IPS-11a (cell line): Measurements from ENCODE around the gene TGOLN2.
"Not testable (repeated sequence)": the region's sequence is repeated elsewhere in the genome, so short reads cannot be mapped to it uniquely, and the experiment has no call there.

Experiments
- H3K4me3 ChIP-seq: one replicate; pipeline ENCODE4 v1.5.1; 2013; ENCODE audit warnings: low read depth, low read length, control low read depth

The TGOLN2 gene

DNA sequence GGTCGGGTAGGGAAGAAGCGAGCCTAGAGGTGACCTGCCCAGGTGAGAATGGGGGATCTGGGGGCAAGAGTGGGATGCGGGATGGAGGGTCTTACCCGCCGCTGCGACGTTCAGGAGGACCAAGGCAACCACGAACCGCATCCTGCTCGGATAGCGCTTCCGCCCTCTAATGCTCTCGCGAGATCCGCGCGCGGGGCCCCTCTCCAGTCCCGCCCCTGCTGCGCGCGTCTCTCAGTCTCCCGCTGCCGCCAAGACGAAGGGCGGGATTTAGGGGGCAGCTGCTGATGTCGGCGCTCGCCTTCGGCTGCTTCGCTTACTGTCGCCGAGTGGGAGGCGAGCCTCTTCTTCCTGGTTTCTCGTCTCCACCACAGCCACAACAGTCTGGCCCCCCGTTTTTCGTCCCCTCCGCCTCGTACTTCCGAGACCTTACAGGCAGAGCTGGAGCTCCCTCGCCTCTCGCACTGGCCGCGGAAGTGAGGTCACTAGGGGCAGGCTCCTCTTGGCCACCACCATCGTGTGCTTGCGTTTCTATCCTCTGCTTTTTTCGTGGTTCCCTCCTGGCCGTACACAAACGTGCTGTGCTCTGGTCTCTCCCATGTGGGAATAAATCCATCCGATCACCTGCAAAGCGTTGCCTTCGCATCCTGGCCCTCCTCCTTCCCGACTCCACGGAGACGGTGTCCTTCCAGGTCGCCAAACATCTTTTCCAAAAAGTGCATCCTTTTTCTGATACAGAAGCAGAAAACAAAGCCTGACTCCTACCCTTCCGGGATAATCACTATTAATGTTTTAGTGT is at the start of gene TGOLN2:
Gene TGOLN2, minus strand, starts transcription at position 168 of the 796 bp plus-strand sequence. Its CDS starts 27 bp downstream, at position 141.
- peak within 1 kb of the TSS; percentile 94 for H3K4me3 ChIP-seq

DNA sequence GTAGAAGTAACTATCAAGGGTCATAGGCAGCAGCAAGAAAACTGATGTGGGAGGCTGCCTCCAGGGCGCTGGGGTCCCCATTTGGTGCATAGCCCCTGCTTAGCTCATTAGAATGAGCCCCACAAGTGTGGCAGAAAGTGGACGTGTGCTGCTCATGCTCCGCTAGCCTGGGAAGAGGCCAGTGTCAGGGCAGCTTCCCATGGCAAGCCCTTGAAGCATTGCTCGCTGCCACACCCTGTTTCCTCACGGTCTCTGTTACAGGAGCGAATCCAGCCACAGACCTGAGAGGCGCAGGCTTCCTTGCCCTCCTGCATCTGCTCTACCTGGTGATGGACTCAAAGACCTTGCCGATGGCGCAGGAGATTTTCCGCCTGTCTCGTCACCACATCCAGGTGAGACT is 49.3 kb upstream of the TGOLN2 start:
- no peak overlapping the region for H3K4me3 ChIP-seq

DNA sequence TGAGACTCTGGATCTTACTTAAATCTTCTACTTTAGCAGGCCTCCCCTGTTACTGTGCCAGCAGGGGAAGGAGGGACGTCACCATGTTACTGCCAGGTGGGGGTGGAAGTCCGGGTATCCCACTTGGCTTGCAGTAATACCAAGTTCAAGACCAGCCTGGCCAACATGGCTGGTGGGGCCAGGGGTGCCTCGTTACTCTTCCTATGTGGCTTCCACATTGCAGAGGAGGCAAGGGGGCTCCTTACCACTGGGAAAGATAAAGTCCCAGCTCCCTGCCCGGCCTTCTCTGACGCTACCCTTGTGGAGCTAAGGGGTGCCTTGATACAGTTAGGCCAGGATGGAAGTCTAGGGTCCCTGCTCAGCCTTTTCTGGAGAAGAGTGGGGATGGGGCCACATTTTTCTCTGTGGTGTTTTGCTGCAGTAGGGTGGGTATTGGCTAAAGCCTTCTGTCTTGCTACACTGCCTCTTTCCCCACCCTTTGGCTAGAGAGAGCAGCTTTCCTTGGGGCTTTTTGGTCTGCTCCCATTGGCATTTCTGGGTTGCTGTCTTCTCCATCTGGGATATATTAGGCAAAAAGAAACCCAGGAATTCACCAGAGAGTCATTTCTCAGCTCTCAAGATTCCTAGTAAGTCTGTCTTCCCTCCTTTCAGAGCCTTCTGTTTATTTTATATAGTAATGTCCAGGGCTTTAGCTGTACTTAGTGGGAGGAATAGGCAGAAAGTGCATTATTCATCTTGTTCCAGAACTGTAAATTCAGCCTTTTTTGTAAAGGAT is 48.7 kb upstream of the TGOLN2 start:
- H3K4me3 ChIP-seq = no peak overlapping the region

DNA sequence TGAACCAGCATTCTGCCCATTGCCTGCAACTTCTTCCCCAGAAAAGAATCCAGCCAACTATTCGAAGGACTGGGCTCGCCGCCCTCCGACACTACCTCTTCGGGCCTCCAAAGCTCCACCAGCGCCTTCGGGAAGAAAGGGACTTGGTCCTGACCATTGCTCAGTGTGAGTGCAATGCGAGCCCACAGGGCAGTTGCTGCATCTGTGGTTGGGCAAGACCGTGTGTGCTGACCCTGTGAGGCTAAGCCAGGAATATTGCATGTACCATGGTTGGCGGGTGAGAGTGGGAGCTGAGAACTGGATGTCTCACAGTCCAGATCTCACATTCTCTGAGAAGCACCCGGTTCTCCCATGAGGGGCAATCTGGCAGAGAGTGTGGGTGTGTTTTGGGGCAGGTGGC is 43.3 kb upstream of the TGOLN2 start:
- no peak overlapping the region for H3K4me3 ChIP-seq

DNA sequence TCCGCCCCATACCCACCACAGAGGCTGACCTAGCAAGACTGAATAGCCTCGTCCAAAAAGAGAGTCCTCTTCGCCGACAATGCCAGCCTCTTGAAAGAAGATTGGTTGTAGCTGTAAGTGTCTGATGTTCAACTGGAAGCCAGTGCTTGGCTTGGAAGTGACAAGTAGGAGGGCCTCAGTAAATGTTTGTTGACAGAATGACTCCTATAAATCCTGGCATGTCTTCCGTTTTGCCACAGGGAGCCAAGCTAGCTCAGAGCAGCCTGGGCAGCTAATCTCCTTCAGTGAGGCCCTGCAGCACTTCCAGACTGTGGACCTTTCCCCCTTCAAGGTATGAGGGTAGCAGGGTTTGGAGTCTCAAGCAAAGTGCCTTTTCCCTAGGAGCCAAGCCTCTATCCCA is 41.7 kb upstream of the TGOLN2 start:
- H3K4me3 ChIP-seq = no peak overlapping the region

DNA sequence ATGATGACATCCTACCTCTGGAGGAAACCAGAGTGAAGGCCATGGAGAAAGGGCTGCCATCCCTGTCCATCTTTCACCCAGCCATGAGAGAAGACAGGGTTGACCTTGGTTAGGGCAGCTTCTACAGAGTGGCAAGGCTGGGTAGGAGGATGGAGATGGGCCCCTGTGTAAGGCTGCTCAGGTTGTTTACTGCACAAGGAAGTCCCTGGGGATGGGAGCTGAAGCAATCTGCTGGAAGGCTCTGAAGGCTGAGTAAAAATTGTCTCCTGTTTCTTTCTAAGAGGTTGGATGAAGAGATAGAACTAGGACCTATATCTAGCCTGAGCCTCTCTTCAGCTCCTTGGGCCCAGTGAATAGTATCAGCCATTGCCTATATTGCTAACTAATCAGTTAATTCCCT is 41.1 kb upstream of the TGOLN2 start:
- no peak overlapping the region for H3K4me3 ChIP-seq

DNA sequence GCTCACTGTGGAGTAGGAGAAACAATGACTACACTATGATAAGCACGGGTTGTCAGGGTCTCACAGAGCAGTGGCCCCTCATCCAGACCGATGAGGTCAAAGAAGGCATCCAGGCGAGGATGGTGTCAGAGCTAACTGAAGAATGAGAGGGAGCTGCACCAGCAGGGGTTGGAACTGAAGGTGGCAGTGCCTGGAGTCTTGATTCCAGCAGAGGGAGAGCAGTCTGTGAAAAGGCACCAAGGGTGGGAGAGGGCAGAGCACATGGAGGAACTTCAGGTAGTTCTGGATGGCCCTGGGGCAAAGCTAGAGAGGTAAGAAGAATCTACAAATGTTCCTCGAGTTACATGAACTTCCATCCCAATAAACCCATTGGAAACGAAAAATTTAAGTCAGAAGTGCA is 39.4 kb upstream of the TGOLN2 start:
- H3K4me3 ChIP-seq = no peak overlapping the region

DNA sequence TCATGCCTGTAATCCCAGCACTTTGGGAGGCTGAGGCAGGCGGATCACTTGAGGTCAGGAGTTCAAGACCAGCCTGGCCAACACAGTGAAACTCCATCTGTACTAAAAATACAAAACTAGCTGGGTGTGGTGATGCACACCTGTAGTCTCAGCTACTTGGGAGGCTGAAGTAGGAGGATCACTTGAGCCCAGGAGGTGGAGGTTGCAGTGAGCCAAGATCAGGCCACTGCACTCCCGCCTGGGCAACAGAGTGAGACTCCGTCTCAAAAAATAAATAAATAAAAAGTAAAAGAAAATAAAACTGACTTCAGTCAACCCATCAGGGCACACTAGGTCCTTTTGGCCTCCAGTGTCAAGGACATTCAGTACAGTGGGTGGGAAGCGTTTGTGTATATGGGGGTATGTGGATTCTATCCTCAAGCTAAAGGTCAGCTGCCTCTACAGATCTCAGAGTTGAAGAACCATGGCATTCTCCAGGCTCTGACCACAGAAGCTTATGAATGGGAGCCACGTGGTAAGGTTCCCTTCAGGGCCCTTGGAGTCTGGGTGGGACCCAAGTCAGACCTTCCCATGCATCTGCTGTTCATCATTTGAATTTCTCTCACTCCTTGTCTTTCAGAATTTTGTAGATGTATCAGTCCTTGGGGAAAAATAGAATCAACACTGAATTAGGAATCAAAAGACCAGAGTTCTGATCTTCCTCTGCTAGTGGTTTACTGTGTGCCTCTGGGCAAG is 35.0 kb upstream of the TGOLN2 start:
- not testable (repeated sequence) for H3K4me3 ChIP-seq

DNA sequence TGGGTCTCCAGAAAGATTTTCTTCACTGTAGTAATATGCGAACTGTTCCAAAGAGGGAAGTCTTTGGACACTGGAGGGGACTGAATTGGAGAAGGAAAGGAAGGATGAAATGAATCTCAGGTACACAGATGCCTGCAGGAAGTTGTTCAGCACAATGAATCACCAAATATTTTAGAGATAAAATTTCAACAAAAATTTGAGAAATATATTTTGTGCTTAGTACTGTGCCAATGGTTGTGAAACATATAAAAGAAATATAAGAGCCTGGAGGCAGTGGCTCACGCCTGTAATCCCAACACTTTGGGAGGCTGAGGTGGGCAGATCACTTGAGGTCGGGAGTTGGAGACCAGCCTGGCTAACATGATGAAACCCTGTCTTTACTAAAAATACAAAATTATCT is 29.9 kb upstream of the TGOLN2 start:
- no peak overlapping the region for H3K4me3 ChIP-seq

DNA sequence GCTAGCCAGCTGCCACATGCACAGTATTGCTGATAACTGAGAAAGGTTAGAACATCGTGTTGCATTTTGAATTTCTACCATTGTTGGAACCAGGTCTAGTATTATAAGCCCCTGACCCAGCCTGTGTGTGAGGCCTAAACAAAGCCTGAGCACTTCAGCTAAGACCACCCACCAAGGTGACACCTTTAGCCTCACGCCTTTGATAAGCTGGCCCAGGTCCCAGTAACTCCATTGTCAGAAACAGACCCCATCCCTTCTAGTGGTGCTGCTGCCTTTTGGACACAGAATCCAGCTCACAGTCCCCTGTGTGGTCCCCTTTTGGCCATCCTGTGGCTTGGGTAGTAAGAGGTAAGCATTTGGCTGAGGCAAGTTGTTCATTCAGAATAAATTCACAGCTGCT is 28.4 kb upstream of the TGOLN2 start:
- no peak overlapping the region for H3K4me3 ChIP-seq

DNA sequence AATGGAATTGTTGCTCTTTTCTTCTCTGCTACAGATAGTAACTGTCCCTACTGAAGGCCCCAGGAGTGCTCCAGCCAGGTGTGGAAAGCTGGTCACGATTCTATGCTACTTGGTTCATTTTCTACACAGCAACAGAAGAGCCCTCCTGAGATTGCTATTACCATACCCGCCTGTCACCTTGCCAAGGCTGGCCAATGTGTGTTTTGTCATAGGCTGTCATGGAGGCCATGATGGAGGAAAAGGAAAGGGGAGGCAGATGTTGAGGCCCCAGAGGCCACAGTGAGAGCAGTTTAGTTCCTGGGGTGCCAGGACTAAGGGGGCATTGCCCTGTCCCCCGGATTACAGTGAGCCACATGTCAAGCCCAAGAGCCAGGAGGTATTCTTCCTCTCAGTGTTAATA is 27.7 kb upstream of the TGOLN2 start:
- H3K4me3 ChIP-seq = no peak overlapping the region

DNA sequence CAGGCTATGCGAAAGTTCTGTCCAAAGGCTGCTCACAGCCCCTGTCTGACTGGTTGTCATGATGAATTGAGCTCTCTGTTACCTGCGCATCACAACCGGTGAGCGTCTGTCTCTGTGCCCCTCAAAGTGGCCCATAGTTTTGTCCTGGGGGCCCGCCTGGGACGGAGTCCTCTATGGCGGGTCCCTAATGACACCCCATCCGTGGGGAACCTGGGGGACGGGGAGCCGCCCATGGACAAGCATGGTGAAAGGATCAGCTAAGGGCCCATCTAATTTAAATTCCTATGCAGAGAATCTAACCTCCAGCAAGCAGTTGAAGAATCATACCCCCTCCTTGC is 27.3 kb upstream of the TGOLN2 start:
- H3K4me3 ChIP-seq = peak overlapping the region; percentile 93

DNA sequence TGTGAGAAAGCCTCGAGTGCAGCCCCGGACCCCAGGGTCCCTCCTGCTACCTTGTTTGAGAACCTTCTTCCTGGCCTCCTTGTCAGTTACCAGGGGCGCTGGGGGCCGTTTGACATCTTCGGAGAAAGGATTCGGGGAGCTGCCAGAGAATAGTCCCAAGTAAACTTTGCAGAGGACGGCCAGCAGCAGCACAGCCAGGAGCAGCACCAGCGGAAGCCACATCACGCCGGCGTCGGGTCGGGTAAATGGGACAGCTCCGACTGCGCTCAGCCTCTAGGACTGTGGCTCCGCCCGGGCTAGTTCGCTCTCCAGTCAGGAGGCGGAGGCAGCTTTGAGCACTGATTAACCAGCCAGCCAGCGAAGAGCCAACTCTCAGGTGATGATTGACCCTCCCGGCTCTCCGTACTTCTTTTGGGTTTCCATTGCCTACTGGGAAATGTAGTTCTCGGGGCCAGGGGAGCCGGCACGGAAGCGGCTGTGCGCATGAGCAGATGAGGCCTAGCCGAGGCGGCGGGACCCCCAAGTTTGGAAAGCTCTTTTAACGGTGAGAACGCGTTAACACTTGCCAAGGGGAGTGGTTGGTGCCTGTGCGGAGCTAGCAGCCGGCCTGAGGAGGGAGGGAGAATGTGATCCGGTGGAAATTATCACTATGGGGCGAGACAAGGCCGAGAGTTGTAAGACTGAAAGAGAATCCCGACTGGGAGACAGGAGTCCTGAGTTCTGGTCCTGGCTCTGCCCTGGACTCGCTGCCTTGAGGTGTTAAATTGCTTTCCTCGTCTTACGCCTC is 26.7 kb upstream of the TGOLN2 start, which contains the start of the genes ELMOD3 and RETSAT:
Gene ELMOD3, plus strand, starts transcription at position 484 of the 787 bp plus-strand sequence. CDS start 2,430 bp downstream, outside the sequence.
Gene RETSAT, minus strand, starts transcription at position 243 of the 787 bp plus-strand sequence. Its CDS starts 21 bp downstream, at position 222.
- H3K4me3 ChIP-seq = peak within 1 kb of the TSS; percentile 93

DNA sequence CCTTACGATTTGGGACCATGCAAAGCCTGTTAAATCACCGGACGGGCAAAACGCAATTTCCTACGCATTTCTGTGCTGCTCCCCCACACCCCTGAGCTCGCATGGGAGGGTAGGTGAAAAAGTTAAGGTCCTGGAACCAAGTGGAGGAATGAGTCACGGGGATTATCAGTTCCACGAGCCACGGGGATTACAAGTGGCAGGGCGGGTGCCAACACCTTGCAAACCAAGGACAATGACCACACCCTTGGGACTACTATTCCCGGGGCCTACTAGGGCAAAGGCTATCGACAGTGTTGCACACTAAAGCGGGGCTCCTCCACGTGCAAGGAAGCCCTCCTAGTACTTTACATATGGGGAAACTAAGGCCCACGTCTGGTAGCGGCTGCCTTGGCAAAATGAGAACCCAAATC is 26.1 kb upstream of the TGOLN2 start:
- peak overlapping the region; percentile 47 for H3K4me3 ChIP-seq

DNA sequence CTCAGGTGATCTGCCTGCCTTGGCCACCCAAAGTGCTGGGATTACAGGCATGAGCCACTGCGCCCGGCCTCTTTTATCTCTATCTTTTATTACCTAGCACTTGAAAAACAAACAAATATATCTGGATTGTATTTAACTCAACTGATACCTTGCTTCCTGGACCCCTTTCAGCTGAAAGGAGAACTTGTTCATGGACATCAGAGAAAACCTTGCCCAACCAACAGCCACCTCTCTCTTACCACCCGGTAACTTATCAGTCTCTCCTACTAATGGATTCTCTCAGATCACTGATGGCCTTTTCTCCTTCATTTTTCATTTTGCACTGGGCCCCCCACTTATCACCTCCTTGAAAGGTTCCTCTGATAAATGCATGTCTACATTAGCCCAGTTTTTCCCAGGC is 19.8 kb upstream of the TGOLN2 start:
- no peak overlapping the region for H3K4me3 ChIP-seq

DNA sequence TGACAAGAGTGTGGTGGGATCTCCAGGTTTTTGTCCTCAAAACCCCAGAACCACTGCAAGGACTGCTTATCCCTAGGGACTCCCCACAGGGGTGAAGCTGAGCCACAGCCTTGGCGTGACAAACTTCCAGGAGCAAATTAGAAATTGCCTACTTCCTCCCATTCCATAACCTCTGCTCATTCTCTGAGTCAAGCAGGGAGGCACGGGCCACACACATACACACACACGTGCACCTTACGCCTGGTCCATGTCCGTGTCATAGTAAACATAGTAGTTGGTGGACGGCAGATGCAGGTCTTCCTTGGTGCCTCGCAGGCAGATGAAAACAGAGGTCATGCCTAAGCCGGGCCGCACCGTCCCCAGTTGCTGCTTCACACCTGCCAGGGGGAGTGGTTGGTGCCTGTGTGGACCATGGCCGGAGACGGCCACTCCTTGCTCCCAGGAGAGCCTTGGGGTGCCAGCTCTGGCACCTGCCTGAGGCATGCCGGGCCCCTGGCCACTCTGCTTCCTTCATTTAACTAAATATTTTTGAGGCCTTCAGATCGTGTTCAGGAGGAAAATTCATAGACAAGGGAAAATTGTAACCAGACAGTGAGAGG is 16.7 kb upstream of the TGOLN2 start:
- H3K4me3 ChIP-seq = no peak overlapping the region

DNA sequence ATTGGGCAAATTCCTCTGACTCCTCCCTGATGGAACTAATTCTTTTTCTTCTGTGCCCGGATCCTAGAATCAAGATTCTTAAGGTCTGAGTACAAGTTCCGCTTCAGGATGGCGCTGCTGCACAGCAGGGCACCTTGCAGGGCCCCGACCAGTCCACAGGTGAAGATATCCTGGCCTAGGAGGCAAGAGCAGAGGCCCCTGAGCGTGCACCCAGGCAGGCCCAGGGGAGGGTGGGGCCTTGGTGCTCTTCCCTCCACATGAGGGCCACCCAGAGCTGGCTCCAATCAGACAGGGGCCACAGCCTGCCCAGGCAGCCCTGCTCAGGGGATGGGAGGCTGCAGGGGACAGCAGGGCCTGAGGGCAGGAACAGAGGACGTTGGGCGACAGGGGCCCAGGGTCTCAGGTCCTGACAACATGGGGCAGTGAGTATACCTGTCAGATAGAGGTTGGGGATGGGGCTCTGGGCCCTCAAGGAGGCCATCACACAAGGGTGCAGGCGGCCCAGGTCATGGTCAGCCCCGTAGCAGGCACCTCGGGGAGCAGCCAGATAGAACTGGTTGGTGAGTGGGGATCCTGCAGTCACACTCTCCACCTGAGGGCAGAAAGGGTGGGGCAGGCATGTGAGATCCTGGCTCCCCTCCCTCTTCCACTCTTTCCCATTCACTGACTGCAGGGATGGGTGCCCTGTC is 15.6 kb upstream of the TGOLN2 start:
- not testable (repeated sequence) for H3K4me3 ChIP-seq

DNA sequence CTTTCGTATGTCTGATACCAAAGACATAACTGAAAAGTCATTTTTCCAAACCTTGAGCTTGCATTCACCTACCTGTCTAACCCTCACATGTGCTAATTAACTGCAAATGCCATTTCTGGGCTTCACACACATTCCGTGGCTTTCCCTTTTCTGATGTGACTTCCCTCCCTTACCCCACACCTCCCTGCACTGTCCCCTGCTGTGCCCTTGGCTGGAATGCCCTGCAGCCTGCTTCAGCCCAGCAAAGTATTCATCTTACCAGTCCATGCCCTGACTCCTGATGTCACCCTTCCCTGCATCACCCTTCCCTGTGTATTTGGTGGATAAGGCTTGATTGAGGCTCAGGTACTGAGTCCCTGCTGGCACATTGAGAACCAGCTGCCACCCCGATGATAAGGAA is 14.4 kb upstream of the TGOLN2 start:
- no peak overlapping the region for H3K4me3 ChIP-seq

DNA sequence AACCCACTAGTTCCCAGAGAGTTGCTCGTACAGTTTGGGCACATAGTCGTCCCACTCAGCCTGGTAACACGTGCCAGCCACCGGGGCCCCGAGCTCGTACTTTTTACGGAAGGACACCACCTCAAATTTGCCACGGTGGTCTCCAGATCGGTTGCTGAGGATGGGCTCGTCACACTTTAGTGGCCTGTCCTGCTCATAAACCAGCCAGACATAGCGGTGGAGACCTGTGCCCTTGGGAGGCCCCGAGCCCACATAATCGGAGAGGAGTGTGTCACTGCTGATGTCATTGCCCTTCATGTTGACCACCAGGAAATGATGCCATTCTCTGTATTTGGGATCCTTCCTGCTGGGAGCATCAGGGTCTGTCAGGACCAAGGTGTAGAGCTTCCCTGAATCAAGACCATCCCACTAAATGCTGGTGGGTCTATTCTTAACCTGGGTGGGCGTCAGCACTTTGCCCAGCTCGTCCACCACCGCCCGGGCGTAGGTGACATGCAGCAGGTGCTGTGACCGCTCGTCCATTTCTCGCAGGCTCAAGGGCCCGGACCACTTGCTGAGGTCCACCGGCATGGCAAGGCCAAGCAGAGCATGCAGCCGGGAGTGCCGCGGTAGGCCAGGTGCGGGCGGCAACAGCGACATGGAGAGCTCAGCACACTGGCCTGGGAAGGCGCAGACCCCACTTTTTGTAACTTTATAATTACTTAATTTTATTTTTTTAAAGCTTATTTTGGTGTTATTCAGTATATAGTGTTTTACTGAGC is 13.7 kb upstream of the TGOLN2 start:
- H3K4me3 ChIP-seq = no peak overlapping the region
